Osteoblast (primary cell): ENCODE data around the gene VAC14. TPM values are rescaled to one million over a fixed set of nuclear protein-coding genes. Genes with fewer than 3 reads are reported as not detected.

Experiments used
- DNase-seq: peaks from one replicate; pipeline ENCODE4 v3.0.0; 2011; ENCODE audit warnings: low spot score, mixed read lengths; ENCODE audit not compliant: insufficient read length; ENCODE audit errors: missing footprints
- H2AFZ ChIP-seq: 2 replicates; pipeline ENCODE4 v1.6.0; 2011; ENCODE audit warnings: mild to moderate bottlenecking, low read length
- H3K27ac ChIP-seq: 2 replicates; pipeline ENCODE4 v1.5.1; 2011; ENCODE audit warnings: mild to moderate bottlenecking, low read depth, low read length, moderate library complexity
- H3K27me3 ChIP-seq: 2 replicates; pipeline ENCODE4 v1.6.0; 2012; ENCODE audit warnings: mild to moderate bottlenecking, control low read depth, inconsistent platforms, low read length, moderate library complexity; ENCODE audit not compliant: insufficient read depth
- H3K36me3 ChIP-seq: 2 replicates; pipeline ENCODE4 v1.5.1; 2011; ENCODE audit warnings: mild to moderate bottlenecking, low read length, control low read depth, moderate library complexity; ENCODE audit not compliant: insufficient read depth
- H3K4me1 ChIP-seq: 2 replicates; pipeline ENCODE4 v1.5.1; 2011; ENCODE audit warnings: mild to moderate bottlenecking, low read length, control low read depth, moderate library complexity; ENCODE audit not compliant: insufficient read depth
- H3K4me2 ChIP-seq: 2 replicates; pipeline ENCODE4 v1.6.0; 2011; ENCODE audit warnings: mild to moderate bottlenecking, low read length; ENCODE audit not compliant: insufficient read depth
- H3K4me3 ChIP-seq: fragments of 200-600 bp; sonication (generic); 3 replicates; pipeline ENCODE4 v1.5.1; 2012; ENCODE audit warnings: mild to moderate bottlenecking, low read length, inconsistent platforms; ENCODE audit not compliant: insufficient read depth
- H3K79me2 ChIP-seq: 2 replicates; pipeline ENCODE4 v1.6.0; 2012; ENCODE audit warnings: mild to moderate bottlenecking, low read length, control low read depth, inconsistent platforms; ENCODE audit not compliant: insufficient read depth
- H3K9me3 ChIP-seq: 2 replicates; pipeline ENCODE4 v1.5.1; 2011; ENCODE audit warnings: low read depth, low read length, control low read depth
- H4K20me1 ChIP-seq: 2 replicates; pipeline ENCODE4 v1.6.0; 2012; ENCODE audit warnings: mild to moderate bottlenecking, low read length, control low read depth; ENCODE audit not compliant: insufficient read depth
- total RNA-seq: library from RNA; depleted of rRNA; stranded (reverse); fragments of >200 nt; gene quantifications from 2 replicates; pipeline ENCODE4 v1.2.3, GENCODE V29; 2012
- TF ChIP-seq, protein P1 (sequence below): IDR thresholded peaks from 2 replicates; pipeline ENCODE4 v1.5.1; 2011; ENCODE audit warnings: mild to moderate bottlenecking, low read depth, low read length, moderate library complexity; ENCODE audit errors: extremely low read depth

Gene VAC14
- total RNA-seq, 1 donor = 72.7 TPM

DNA sequence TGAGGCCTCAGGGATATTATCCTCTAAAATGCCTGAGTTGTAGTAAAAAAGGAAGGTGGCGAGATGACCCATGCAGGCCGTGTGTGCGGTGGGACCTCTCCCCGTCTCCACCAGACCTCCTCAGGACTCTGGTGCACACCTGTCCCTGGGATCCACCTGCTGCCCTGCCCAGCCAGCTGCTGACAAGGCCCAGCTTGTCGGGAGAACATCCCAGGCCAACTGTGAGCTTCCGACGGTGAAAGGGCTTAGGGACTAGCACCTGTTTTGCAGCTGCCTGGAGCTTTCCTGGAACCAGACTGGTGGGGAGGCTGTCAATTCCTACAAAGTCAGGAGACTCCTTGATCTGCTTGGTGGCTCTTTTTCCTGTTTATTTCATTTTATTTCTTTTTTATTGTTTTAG is 143.0 kb downstream of the VAC14 start:
- peak; percentile 75 for DNase-seq
- H3K27ac ChIP-seq = no peak overlapping the region
- peaks cover 12% of the 10 kb centered on the region for H3K4me1 ChIP-seq

DNA sequence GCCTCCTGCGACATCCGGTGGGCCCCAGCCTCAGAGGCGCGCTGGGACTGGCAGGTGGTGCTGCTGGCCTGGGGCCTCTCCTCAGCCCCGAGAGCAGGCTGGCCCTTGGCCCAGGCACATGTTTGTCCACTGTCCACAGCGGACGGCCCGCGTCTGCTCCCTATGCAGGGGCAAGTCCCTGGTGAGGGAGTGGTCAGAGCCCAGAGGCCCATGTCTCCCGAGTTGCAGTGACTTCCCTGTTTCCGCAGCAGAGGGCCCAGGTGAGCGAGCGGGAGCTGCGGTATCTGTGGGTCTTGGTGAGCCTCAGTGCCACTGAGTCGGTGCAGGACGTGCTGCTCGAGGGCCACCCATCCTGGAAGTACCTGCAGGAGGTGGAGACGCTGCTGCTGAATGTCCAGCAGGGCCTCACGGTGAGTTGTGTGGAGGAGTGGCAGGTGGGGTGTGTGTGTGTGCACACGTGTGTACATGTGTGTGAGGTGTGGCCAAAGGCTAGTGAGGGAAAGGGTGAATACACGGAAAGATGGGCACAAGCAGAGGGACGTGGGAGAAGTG is 144.2 kb downstream of the VAC14 start:
- Histone ChIP-seq H3K27ac (no peak overlapping the region), H2AFZ (no peak overlapping the region), H3K4me1 (peaks cover 5% of the 10 kb centered on the region), H3K36me3 (no peaks in the 10 kb centered on the region), H3K4me2 (no peak overlapping the region), H3K79me2 (no peaks in the 10 kb centered on the region), H3K27me3 (no peaks in the 10 kb centered on the region), H4K20me1 (peaks cover 4% of the 10 kb centered on the region), H3K9me3 (no peaks in the 10 kb centered on the region), H3K4me3 (no peak overlapping the region)
- peak; percentile 39 for DNase-seq
- TF ChIP-seq, protein P1, sequence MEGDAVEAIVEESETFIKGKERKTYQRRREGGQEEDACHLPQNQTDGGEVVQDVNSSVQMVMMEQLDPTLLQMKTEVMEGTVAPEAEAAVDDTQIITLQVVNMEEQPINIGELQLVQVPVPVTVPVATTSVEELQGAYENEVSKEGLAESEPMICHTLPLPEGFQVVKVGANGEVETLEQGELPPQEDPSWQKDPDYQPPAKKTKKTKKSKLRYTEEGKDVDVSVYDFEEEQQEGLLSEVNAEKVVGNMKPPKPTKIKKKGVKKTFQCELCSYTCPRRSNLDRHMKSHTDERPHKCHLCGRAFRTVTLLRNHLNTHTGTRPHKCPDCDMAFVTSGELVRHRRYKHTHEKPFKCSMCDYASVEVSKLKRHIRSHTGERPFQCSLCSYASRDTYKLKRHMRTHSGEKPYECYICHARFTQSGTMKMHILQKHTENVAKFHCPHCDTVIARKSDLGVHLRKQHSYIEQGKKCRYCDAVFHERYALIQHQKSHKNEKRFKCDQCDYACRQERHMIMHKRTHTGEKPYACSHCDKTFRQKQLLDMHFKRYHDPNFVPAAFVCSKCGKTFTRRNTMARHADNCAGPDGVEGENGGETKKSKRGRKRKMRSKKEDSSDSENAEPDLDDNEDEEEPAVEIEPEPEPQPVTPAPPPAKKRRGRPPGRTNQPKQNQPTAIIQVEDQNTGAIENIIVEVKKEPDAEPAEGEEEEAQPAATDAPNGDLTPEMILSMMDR = no peak

More for the DNA sequence above, 143.0 kb downstream of the VAC14 start:
- H3K4me2 ChIP-seq = no peak overlapping the region
- H2AFZ ChIP-seq = no peak overlapping the region
- no peaks in the 10 kb centered on the region for H3K27me3 ChIP-seq
- H3K9me3 ChIP-seq = no peaks in the 10 kb centered on the region
- H3K36me3 ChIP-seq = peaks cover 7% of the 10 kb centered on the region
- TF ChIP-seq, protein P1 = no peak
- no peak overlapping the region for H3K4me3 ChIP-seq
- peaks cover 13% of the 10 kb centered on the region for H4K20me1 ChIP-seq
- no peaks in the 10 kb centered on the region for H3K79me2 ChIP-seq

GRCh38 chr16:70656065-70656711 is 144.8 kb downstream of the VAC14 start:
- Histone ChIP-seq H3K4me1 (peaks cover 11% of the 10 kb centered on the region), H3K27me3 (no peaks in the 10 kb centered on the region), H3K36me3 (no peaks in the 10 kb centered on the region), H3K4me3 (no peak overlapping the region), H3K27ac (no peak overlapping the region), H4K20me1 (no peaks in the 10 kb centered on the region), H2AFZ (no peak overlapping the region), H3K4me2 (no peak overlapping the region), H3K9me3 (no peaks in the 10 kb centered on the region), H3K79me2 (no peaks in the 10 kb centered on the region)
- TF ChIP-seq, protein P1 = no peak
- peak; percentile 54 for DNase-seq
